A204.1 (cell line): ENCODE results near the gene SNX4.
"Not testable (repeated sequence)": the region's sequence is repeated elsewhere in the genome, so short reads cannot be mapped to it uniquely, and the experiment has no call there.

Experiments used
- FAIRE-seq: peaks from 2 replicates; lab custom pipeline; 2012; peaks lifted over from hg19 to GRCh38; lab: Jason Lieb, UNC

The SNX4 gene

DNA sequence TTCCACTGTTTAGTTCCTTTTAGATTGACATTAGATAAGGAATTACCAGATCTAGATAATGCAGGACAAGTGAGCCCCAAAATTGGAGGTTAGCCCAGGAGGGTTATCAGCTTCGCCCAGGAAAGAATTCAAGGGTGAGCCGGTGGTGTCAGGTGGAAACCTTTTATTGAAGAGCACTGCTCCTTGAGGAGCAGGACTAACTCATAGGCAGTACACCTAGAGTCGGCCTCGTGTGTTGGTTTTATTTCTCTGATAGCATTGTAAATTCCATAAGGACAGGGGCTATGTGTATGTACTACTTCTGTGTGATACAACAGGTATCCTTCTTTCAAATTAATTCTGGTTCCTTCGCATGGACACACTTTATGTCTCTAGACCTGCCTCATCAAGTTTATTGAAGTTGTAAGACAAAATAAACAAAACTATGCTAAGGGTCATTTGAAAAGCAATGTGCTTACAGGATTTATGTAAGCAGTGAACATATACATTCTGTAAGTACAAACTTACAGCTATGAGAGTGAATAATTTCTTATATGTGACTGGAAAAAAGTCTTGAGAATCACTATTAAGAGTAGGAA is 57.2 kb downstream of the SNX4 start:
- no peak for FAIRE-seq

DNA sequence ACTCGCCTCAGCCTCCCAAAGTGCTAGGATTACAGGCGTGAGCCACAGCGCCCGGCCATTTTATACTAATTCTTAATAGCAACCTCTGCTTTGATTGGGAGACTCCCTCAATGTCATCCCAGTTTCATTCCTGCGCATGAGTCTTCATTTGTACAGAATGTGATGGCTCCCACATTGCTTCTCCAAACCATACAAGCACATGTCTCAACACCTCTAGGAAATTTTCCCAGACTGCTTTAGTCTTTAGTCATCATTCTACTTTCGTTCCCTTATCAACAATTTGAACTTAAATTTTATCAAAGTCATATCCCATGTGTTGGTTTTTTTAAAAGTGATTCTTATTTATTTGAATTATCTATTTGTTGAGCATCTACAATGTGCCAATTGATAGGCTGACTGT is 58.1 kb downstream of the SNX4 start:
- FAIRE-seq, result no peak

DNA sequence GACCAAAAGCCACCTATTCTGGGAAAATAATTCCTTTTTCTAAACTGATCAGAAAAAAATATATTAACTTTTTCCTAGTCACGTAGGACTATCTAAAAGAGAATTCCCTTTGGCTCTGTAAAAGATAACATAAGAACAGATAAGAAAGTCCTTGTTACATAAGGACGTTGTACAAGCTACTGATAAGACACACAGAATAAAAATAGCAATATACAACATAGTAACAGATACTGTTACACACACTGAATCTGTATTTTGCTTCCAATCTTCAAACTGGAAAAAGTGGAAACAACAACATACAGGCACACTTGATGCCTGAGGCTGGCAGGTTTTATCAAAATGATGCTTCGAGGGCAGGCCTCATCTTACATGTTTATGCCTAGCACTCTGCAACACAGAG is 59.8 kb downstream of the SNX4 start:
- FAIRE-seq, result no peak

DNA sequence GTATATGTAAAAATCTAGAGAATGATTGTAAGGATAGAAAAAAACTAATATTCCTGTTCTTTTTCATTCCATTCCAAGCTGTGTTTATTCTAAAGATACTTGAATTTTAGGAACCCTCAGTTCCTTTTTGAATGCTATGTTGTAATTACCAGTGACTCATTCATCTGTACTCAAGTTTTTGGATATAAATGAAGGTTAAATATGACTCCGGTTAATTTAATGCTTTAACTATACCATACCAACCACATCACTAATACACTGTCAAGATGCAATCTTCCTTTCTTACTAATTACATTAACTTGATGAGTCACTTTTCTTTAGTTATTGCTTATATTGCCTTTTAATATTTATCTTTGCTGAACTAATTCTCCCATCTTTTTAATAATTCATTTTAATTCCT is 76.1 kb downstream of the SNX4 start:
- FAIRE-seq, result no peak

DNA sequence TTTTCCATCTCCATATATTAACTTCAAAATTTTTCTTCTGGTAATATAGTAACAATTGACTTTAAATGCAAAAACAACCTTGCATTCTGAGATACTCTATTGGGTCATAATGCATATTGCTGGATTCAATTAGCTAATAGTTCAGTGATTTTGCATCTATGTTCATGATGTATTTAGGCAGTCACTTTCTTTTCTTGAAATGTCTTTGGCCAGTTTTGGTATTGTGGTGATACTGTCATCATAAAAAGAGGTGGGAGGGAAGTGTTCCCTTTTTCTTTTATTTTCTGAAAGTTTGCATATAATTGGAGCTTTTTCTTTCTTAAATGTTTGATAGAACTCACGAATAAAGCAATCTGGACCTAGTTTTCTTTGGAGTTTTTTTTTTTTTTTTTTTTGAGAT is 77.5 kb downstream of the SNX4 start:
- no peak for FAIRE-seq

DNA sequence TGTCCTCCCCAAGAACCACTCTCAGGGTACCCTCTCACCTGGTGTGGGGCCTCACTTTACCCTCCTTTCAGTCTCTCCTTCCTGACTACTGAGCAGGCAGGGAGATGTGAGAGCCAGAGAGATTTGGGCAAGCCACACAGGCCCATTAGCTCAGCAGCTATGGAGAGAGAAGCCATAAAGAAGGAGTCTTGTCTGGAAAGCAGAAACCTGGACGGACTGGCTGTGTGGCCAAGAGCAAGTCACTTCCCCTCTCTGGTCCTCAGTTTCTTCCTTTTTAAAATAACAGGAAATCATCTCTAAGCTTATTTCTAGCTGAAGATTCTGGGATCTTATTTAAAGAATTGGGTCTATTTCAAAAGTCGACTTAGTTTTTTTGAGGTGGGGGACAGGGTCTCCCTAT is 79.0 kb downstream of the SNX4 start:
- no peak for FAIRE-seq

DNA sequence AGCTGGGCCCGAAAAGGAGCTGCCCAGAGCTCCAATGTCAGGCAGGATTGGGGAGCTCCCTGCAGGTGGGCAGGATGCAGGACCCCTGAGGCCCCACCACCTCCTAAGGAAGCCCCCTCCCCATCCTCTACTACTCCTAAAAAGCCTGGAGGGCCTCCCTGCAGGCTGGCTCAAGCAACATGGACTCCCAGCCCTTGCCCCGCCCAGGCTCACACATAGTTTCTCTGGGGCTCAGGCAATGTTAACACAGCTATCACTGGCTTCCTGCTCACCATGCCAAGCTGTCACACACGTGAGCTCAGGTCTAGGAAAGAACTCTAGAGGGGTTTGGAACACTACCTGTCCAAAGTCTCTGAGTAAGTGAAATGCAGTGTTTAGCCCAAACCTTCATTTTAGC is 79.4 kb downstream of the SNX4 start:
- no peak for FAIRE-seq

DNA sequence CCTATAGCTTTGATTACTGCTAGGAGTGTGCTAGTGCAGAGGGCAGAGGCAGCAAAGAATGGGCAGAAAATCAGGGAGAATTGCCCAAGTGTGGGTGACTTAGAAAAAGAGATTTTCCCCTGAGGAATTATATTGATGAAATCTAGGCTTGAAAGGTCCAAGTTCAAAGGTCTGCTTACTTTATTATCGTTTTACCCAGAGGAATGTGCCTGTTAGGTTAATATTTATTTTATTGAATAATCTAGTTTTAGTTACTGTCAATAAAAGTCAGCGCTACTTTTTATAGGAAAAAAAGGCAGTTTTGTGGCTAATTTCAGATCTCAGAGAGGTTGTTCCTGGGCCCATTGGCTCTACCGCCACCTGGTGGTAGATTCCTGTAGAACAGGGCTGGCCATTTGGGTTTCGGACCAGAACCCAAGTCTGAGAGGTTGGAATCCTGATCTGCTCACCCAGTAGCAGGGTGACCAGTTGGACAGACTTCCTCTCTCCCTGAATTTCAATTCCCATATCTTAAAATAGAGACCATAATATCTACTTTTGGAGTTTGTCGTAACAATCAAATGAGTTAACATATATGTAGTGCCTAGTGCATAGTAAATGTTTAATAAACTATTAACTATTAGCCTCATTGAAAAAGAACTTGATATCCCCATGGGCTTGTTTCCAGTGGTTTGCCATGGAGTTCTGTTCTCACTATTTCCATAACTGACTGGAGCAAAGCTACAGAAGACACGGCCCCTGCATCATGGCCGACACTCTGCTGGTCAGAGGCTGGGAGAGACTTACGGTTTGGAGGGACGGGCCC is 82.2 kb downstream of the SNX4 start:
- FAIRE-seq, result no peak

DNA sequence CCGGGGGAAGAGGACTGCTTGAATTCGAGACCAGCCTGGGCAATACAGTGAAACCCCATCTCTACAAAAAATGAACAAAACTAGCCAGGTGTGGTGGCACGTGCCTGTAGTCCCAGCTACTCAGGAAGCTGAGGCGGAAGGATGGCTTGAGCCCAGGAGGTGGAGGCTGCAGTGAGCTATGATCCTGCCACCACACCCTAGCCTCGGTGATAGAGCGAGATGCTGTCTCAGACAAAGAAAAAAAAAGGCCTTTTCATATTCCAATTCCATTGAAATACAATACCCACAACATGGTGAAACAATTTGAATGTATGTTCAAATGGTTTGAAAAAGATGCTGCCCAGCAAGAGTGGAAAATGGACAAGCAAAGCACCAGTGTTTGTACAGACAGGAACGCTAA is 83.1 kb downstream of the SNX4 start:
- no peak for FAIRE-seq

DNA sequence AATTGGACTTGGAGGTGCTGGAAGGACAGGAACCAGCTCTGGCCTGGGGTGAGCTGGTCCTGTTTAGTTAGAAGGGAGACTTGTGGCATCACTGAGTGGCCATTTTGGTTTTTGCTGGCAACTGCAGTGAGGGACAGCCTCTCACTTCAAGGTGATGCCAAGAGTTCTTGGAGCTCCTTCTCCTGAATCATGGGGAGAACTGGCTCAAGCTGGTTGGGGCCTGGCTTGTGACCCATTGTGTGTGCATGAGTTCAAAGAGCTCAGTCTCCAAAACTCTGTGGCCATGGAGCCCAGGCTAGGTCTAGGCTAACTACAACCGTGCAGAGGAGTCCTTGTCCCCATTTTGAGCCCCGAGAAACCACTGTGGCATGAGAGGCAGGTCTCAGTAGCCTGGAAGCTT is 84.8 kb downstream of the SNX4 start:
- FAIRE-seq, result no peak

DNA sequence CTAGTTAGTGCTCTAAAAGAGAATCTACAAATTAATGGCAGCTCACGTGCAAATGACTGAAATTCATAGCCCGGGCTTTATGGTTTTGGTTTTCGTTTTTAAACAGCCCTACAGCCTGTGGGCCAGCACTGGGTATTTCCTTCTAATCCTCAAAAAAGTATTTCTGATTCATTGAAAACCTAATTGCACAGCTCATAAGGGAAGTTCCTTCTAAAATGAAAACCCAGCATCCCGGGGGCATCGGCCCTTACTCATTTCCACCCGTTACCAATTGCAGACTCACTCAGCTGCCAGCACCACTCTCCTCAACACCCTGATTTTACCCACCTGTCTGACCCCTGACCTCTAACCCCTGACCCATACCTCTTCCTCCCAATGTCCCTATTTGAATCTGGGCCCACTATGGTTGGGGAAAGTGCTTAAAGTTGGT is 85.4 kb downstream of the SNX4 start:
- no peak for FAIRE-seq

DNA sequence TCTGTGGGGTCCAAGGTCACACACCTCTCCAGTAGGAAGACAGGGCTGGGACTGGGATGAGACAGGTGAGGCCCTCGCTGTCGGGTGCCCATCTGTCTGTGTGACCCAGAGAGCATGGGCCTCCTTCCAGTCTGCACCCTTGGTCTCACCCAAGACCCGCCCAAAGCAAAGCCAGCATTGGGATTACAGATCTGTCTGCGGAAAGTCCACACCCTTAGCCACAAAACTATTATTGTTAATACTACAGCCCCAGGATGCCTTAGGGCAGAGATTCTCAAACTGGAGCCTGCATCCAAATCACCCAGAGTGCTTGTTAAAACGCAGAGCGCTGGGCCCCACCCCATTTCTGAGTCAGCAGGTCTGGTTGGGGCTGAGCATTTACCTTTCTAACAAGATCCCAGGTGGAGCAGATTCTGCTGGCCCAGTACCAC is 86.4 kb downstream of the SNX4 start:
- FAIRE-seq, result no peak

DNA sequence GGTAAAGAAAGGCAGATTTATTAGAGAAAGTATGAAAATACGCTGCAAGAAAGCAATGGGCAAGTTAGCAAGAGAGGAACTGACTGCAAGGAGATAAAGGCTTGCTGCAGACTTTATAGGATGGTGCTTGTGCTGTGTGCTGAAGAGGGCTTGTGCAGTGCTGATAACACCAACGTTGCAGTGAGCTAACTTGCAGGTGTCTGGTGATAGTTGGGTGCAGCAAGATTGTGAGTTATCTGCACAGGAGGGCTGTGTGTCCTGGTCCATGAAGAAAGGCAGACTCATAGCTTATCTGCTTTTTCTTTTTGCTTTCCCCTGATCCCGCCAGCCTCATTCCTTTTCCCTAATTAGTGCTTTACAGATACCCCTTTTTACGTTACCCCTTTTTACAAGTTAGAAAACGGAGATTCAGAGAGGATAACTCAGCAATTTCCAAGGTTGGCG is 86.9 kb downstream of the SNX4 start:
- FAIRE-seq, result no peak

DNA sequence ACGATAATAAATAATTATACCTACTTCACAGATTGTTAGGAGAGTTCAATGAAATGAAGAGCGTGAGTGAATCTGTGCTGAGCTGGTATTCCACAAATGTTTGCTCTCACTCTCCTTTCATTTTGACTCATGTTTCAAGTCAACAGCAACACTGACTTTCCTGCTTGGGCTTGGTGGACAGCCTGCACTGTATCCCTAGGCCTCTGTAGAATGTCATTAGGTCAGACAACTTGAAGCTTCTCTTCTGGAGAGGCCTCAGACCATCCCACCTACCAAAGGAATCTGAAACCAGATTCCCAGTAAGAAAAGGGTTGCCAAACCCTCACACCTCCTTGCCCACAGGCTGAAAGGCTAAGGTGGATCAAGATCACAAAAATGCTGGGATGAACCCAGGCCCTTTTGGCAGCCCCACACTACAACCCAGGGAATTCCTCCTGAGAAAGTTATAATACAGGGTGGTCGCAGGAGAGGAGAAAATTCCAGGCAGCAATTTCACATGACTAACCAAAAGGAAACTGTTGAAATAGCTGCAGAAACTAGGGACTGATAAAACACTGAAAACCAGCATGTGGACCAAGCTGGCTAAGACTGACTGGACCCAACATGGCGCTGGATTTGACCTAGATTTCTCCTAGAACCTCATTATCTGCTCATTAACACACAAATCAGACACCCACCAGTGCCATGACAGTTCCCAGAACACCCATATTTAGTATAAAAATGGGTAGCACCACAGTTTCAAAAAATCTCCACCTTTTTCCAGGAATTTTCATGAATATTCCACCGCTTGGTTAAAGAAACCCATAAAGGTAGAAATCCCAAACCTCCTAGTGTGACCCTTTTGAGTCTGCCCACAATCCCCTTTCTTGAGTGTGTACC is 87.9 kb downstream of the SNX4 start:
- FAIRE-seq, result no peak

DNA sequence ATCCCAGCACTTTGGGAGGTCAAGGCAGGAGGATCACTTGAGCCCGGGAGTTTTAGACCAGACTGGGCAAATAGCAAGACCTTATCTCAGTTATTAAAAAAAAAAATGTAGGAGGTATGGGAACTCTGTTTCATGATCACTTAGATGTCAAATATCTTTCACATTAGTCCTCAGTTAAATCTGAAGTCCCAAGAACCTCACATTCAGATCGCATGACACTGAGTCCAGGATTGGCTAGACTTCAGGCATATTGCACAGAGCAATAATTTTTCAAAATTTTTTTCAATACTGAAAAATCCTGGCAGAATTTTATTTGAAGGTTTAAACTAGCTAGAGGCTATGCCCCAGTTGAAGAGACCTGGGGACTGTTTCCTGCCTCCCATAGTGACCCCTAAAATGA is 88.6 kb downstream of the SNX4 start:
- no peak for FAIRE-seq

DNA sequence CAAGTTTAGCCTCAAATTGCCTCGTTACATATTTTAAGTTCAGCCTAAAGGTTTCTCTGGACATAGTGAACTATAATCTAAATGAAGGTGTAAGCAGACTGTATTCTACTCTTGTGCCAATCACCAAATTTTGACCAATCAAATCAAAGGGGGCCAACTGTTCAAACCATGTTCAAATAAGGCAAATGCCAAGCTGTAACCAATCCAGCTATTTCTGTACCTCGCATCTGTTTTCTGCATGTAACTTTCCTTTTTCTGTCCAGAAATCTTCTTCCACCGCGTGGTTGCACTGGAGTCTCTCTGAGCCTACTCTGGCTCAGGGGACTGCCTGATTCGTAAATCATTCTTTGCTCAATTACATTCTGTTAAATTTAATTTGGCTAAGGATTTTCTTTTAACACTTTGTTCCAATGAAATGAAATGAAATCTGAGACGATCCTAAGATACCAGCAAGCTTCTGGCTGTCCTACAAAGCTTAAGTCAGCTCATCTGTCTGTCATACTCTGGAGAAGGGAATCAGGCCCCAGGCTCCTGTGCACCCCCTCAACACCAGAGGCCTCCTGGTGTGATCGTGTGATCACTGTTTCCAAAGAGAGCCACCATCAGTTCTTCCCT is 91.7 kb downstream of the SNX4 start:
- FAIRE-seq, result no peak

DNA sequence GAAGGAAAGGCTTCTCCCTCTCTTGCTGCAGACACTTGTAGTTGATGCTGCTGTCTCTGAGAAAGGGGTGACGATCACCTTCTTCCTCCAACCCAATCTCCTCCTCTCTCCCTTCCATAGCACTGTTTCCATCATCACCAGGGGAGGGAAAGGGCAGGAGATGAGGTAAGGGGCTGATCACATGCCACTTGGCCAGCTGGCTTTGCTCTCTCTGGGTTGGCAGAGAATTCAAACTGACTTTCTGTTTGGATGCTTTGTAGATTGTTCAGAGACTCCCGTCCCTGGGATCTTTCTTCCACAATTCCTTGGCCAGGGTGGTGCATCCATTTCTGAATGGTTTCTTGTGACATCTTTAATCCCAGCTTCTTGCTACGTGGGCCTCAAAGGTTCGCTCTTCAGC is 101.7 kb downstream of the SNX4 start:
- FAIRE-seq, result no peak

DNA sequence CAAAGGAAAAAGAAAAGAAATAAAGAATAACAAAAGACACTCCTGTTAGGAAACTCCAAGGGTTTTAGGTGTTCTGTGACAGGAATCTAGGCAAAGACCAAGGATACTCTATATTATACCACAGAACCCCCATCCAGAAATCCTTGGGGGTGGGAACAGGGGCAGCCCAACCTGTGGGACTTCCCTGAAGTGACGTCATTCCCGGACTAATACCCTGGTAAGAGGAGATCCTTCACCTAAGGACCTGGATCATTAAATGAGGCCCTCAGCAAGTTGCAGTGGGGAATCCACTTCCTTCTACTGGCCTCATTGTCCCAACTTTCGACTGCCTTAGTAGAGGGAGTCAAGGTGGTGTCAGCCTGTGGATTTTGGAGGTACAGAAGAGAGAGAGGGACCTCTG is 103.8 kb downstream of the SNX4 start:
- FAIRE-seq, result no peak

DNA sequence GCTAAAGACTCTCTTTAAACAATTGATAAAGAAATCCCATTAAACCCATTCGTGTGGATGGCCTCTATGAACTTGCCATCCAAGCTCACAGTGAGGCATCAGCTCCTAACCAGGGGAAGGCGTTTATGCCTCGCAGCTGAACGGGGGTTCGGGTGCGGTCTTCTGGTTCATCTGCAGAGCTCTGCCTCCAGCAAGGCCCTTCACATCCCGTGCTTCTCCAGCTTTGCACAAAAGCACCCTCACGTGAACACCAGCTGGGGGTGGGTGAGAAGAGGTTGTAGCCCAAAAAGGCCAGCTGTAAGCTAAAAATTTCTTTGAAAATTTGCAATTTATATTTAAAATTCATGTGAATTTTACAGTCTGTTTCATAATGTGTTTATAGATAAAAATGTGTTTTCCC is 105.3 kb downstream of the SNX4 start:
- FAIRE-seq, result no peak

DNA sequence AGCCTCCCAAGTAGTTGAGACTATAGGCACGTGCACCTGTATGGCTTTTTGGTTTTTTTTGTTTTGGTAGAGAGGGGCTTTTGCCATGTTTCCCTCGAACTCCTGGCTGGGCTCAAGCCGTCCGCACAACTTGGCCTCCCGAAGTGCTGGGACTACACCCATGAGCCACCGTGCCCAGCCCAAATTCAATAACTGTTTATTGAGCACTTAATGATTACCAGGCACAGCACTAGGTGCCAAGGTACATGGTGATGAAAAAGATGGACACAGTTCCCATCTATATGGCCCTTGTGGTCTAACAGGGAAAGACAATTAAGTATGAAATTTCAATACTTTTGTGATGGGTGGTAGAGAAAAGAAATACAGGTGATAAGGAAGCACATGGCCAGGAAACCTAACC is 109.1 kb downstream of the SNX4 start:
- no peak for FAIRE-seq

DNA sequence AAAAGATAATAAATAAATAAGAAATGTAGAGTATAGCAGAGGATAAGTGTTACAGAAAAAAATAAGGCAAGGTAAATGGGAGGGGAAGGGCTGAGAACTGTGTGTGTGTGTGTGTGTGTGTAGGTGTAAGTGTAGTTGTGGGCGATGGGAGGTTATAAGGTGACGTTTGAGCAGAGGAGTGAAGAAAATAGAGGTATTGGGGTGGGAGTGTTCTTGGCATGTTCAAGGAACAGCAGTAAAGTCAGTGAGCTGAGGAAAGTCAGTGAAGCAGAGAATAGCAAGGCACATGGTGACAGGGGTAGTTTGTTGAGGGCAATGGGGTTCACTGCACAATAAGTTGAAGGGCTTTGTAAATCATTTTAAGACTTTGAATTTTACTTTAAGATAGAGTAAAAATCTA is 113.9 kb downstream of the SNX4 start:
- no peak for FAIRE-seq

DNA sequence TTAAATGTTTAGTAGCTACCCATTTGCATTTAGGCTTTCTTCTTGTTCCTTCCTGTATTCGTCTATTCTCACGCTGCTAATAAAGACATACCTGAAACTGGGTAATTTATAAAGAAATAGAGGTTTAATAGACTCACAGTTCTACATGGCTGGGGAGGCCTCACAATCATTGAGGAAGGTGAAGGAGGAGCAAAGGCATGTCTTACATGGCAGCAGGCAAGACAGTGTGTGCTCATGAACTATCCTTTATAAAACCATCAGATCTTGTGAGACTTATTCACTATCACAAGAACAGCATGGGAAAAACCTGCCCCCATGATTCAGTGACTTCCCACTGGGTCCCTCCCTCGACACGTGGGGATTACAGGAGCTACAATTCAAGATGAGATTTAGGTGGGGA is 114.5 kb downstream of the SNX4 start:
- not testable (repeated sequence) for FAIRE-seq

DNA sequence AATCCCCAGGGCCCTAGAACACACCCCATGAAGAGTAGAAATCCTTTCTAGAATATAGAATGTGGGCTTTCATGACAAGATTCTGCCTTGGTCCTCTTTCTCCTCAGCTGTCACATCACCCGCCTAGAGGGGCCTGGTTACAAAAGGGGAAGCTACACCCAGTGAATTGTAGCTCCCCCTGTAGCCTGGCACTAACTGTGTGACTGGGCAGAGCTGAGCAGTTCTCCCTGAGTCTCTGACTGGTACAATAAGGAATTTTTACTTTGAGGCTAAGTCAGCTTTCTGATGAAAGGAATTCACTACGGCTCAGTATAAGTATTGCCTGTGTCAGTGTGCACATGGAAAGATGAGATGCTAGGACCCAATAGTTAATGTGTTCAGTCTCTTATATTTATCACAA is 116.2 kb downstream of the SNX4 start:
- no peak for FAIRE-seq
